ENCODE data around the gene MPV17.

Gene MPV17

DNA sequence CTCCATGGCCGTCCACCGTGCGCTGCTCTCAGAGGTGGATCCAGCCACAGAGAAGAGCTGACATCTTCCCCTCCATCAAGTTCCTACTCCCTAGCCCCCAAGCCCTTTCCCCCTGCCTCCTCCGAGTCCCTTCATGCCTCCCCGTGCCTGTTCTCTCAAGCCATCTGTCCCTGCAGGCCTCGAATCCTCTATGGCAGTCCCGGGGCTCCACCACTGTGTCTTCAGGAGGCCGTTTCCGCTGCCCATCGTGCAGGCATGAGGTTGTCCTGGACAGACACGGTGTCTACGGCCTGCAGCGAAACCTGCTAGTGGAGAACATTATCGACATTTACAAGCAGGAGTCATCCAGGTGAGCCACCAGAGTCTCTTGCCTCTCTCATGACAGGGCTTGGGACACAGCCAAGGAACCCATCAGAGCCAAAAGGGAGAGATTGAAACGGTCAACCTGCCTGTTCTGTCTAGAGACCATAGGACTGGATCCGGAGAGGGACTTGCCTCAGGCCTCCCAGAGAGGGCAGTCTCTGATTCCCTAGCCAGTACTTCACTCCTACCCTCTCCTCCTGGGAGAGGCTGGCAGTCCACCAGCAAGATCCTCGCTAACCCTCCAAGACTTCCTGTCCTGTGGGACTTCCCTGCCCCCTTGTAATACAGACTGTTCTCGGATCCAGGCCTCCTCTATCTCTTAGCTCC is 24.4 kb downstream of the MPV17 start:
- no peaks in the 10 kb centered on the region for H3K27me3 ChIP-seq (ENCODE audit: insufficient read depth, low read length)
- H3K27ac ChIP-seq (ENCODE audit: low read depth, low read length, poor library complexity, severe bottlenecking): no peak overlapping the region
- H3K9ac ChIP-seq (ENCODE audit: low read length): no peak overlapping the region
- H3K79me2 ChIP-seq (ENCODE audit: insufficient read depth, low read length): no peaks in the 10 kb centered on the region
- H3K4me3 ChIP-seq (ENCODE audit: low read depth, low read length, poor library complexity, severe bottlenecking): no peak overlapping the region
- no peaks in the 10 kb centered on the region for H4K20me1 ChIP-seq (ENCODE audit: insufficient read depth, low read length)
- TF ChIP-seq CTCF (IDR thresholded peaks at IDR 0.05; ENCODE audit: low read length) (no peak), EZH2 (IDR thresholded peaks at IDR 0.05; ENCODE audit: borderline replicate concordance, low read length) (no peak)
- peaks cover 9% of the 10 kb centered on the region for H3K4me1 ChIP-seq (ENCODE audit: insufficient read depth, low read length, severe bottlenecking)
- no peaks in the 10 kb centered on the region for H3K36me3 ChIP-seq (ENCODE audit: insufficient read depth, low read length)
- no peaks in the 10 kb centered on the region for H3F3A ChIP-seq (ENCODE audit: insufficient read depth, low read length)
- H3K9me2 ChIP-seq (ENCODE audit: low read depth, low read length): no peaks in the 10 kb centered on the region
- H3K9me3 ChIP-seq (ENCODE audit: low read length): no peaks in the 10 kb centered on the region
- H2AFZ ChIP-seq (ENCODE audit: low read length): no peak overlapping the region
- no peak overlapping the region for H3K4me2 ChIP-seq (ENCODE audit: low read length)

- Histone ChIP-seq H3K27me3 (ENCODE audit: insufficient read depth, low read length) (no peaks in the 10 kb centered on the region), H3K36me3 (ENCODE audit: insufficient read depth, low read length) (no peaks in the 10 kb centered on the region), H3K9ac (ENCODE audit: low read length) (no peak overlapping the region), H2AFZ (ENCODE audit: low read length) (no peak overlapping the region), H4K20me1 (ENCODE audit: insufficient read depth, low read length) (no peaks in the 10 kb centered on the region), H3K4me1 (ENCODE audit: insufficient read depth, low read length, severe bottlenecking) (peaks cover 9% of the 10 kb centered on the region), H3K9me2 (ENCODE audit: low read depth, low read length) (no peaks in the 10 kb centered on the region), H3K4me3 (ENCODE audit: low read depth, low read length, poor library complexity, severe bottlenecking) (no peak overlapping the region), H3K4me2 (ENCODE audit: low read length) (no peak overlapping the region), H3F3A (ENCODE audit: insufficient read depth, low read length) (no peaks in the 10 kb centered on the region), H3K9me3 (ENCODE audit: low read length) (no peaks in the 10 kb centered on the region), H3K79me2 (ENCODE audit: insufficient read depth, low read length) (no peaks in the 10 kb centered on the region), H3K27ac (ENCODE audit: low read depth, low read length, poor library complexity, severe bottlenecking) (no peak overlapping the region)
- TF ChIP-seq CTCF (IDR thresholded peaks at IDR 0.05; ENCODE audit: low read length): no peak
- TF ChIP-seq EZH2 (IDR thresholded peaks at IDR 0.05; ENCODE audit: borderline replicate concordance, low read length): no peak
These were observed 25.7 kb downstream of the MPV17 start for GRCh38 chr2:27297195-27297594.

DNA sequence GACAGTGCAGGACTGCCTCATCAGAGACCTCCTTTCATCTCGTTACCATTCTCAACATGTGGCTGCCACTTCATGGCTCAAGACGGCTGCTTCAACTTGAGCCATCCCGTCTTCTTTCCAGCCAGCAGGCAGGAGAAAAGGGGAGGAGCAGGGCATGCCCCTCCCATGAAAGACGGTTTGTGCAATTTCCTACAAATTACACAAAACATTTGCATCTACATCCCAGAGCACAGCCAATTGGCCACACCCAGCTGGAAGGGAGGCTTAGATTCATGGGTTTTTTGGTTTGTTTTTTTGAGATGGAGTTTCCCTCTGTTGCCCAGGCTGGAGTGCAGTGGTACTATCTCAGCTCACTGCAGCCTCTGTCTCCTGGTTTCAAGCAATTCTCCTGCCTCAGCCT is 26.4 kb downstream of the MPV17 start:
- Histone ChIP-seq H4K20me1 (ENCODE audit: insufficient read depth, low read length) (no peaks in the 10 kb centered on the region), H2AFZ (ENCODE audit: low read length) (no peak overlapping the region), H3K9ac (ENCODE audit: low read length) (no peak overlapping the region), H3K9me2 (ENCODE audit: low read depth, low read length) (no peaks in the 10 kb centered on the region), H3K79me2 (ENCODE audit: insufficient read depth, low read length) (no peaks in the 10 kb centered on the region), H3K27me3 (ENCODE audit: insufficient read depth, low read length) (no peaks in the 10 kb centered on the region), H3K4me3 (ENCODE audit: low read depth, low read length, poor library complexity, severe bottlenecking) (no peak overlapping the region), H3K4me1 (ENCODE audit: insufficient read depth, low read length, severe bottlenecking) (peaks cover 13% of the 10 kb centered on the region), H3F3A (ENCODE audit: insufficient read depth, low read length) (no peaks in the 10 kb centered on the region), H3K27ac (ENCODE audit: low read depth, low read length, poor library complexity, severe bottlenecking) (no peak overlapping the region), H3K36me3 (ENCODE audit: insufficient read depth, low read length) (no peaks in the 10 kb centered on the region), H3K4me2 (ENCODE audit: low read length) (no peak overlapping the region), H3K9me3 (ENCODE audit: low read length) (no peaks in the 10 kb centered on the region)
- TF ChIP-seq CTCF (IDR thresholded peaks at IDR 0.05; ENCODE audit: low read length): no peak
- no peak for TF ChIP-seq EZH2 (IDR thresholded peaks at IDR 0.05; ENCODE audit: borderline replicate concordance, low read length)
